HG03460 (cell line): ENCODE results near the gene MAP1B.
A peak's percentile ranks its signal among the peaks of the same experiment; 100 is the strongest.

Experiments used
- ATAC-seq: cut with Tn5 transposase; IDR thresholded peaks from one replicate; pipeline ENCODE4 v1.9.1; 2021; ENCODE audit not compliant: unreplicated experiment

MAP1B gene

DNA sequence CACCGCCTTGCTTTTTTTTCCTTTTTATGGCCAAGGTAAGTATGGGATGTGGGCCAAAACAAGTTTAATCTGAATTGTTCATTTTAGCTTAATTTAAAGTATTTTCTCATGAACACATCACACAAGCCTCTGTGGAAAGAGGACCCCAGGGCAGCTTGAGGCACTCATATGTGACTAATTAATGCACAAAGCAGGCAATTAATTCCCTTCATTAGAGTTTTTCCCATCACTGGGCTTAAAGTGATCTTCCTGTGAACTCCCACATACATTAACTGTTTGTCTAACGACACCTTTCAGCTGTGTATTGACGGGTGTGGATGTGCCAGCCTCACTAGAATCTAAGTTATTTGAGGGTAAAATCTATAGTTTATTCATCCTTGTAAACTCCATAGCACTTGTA is 109.5 kb downstream of the MAP1B start:
- ATAC-seq: no peak

DNA sequence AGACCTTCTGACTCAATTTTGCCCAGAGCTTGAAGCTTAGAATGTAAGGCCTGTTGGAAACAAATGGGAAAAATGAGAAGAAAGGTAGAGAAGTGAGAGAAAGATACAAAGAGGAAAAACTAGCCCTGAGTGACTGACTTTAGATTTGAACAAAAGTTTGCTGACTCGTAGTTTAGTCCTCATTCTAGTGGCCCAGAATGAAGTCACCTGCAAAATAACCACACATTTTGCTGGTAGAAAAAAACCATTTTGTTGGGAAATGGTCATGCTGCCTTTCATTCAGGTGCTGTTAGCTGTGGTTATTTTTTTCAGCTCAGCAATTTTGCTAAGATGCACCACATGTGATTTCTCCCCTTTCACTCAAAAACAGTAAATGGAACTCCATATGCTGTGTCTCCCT is 113.8 kb downstream of the MAP1B start:
- ATAC-seq: no peak

DNA sequence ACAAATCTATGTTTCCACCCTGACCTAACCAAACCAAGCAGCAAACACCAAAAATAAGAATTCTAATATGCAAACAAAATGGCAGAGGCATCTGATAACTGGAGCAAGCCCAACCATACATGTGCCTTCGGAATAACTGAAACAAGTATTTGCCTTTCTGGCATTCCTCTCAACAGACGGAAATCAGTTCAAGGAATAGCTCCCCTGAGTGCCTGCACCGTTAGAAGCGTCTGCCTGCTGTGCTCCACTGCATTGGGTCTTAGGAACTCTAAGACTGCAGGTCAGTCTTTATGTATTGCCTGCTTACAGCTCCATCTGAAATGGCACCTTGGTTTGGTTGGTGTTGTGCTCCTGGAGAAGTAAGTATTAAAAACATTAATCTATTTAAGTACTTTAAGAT is 114.3 kb downstream of the MAP1B start:
- no peak for ATAC-seq

DNA sequence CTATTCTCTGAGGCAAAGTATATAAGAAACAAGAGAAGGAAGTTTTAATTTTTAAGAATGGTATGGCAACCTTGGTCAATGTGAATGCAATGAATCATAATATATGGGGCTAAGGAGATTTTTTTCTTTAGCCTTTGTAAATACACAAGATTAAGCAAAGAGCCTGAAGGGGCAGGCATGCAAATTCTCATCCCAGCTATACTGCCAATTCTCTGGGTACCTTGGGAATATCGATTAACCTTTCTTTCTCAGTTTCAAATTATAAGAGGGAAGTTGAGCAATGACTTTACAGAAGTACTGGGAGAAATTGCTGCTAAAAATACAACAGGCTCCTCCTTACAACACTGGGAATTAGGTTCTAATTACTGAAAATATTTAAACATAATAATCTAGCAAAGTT is 115.2 kb downstream of the MAP1B start:
- ATAC-seq: no peak

DNA sequence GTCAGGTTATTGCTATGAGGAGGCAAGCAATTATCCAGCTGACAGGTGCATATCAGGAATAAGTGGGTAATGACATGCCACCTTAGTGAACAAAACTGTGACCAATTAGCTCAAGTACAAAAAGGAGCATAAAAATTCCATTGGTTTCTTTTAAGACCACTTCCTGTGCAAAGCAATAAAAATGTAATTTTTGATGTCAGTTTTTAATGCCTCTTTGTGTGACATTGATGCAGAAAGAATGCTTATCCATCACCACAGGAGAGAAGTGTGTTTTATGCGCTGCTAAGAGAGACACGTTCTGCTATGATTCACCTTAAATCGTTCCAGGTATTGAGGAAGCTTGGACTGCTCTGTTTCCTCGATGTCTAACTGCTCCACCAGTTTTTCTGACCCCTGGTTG is 116.1 kb downstream of the MAP1B start:
- no peak for ATAC-seq

DNA sequence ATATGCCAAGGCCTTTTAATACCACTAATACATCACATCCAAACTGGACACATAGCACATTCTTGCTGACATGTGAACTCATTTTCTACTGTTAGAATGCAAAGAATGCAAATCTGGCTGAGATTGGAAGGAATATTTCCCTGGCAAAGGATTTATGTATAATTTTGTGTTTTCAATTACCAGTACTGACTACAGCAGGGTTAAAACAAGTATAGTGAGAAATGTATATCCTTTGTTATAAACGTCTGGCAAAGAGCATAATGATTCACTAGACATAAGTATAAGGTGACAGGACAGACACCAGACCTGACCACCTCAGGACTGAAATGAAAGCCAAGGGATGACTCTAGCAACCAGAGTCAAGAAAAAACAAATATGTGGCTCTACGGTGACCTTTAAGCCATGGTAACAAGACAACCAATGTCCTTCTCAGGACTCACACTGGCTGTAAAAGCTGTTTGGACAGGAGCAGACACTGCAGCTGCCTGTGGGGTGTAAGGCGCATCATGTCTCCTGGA is 117.7 kb downstream of the MAP1B start:
- no peak for ATAC-seq

DNA sequence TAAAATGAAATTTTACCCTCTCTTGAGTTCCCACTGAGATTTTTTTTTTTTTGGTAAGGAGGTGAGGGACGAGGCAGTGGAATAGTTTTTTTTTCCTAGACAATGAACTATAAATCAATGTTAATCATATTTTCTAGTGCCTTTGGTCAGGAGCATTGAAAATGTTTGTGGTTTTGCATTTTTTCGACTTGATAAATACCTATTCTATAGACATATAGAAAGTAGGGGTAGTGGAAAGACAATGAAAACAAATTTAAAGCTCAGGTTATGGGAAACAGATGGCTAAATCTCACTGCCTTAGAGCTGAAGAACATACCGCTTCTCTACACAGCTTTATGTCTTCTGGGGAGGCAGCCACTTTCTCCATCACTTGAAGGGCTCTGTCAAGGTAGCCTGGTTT is 118.5 kb downstream of the MAP1B start:
- ATAC-seq: no peak

DNA sequence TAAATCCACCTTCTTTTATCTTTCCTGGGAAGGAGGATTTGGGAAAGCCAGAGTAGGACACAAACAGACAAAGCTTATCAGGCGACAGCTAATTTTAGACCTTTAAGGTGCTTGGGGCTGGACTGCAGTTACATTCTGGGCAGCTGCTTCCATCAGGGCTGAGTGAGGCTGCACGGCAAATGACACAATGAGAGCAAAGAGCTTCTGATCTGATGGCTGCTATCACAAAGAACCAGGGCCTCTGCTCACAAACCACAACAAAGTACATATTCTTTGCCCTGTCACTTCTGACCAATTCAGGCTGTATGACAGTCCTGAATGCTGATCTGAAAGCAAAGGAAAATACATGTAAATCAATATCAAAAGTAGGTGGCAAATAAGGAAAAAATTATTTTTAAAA is 119.7 kb downstream of the MAP1B start:
- no peak for ATAC-seq

DNA sequence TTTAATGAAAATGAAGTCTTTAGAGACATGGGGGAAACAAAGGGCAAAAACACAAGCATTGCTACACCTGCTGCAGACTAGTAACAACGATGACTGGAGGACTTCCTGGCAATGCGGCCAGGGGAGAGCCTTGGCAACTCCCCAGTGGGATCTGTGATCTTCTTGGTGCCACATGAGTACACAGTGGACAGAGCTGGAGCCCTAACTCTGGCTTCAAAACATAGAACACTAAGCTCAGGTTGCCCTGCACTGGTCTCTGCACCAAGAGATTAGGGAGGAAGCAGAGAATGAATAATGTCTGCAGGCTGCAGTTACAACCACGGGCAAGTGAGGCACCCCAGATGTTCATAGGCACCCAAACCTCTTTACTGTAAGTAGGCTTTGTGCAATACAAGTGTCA is 121.7 kb downstream of the MAP1B start:
- ATAC-seq: no peak

DNA sequence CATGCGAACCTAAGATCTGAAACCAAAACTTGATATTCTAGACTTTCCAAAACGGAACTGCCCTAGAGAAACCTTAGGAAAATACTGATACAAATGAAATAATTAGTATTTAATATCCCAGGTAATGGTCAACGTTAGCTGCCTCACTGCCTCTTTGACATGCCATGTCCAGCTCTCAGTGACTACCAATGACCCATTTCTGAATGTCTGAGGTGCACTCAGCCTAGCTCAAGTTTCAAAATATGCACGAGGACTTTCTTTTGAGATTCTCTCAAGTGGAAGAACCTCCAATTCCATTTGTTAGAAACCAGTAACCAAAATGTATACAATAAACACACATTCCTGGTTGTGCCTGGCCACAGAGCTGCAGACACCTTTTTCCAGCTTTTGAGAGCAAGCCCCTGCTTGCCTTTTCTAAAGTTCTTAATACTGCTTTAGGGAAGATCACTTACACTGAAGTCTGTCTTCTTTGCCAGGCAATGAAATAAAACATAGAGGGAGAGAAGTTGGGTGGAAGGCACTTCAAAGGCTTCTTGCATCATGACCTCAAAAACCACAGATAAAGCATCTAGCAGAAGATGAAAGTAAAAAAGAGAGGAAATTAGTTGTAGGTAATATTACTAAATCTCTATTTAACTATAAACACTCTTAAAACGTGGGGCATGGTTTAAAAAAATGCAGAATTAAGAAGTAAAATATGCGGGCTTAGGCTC is 124.9 kb downstream of the MAP1B start:
- ATAC-seq: no peak

DNA sequence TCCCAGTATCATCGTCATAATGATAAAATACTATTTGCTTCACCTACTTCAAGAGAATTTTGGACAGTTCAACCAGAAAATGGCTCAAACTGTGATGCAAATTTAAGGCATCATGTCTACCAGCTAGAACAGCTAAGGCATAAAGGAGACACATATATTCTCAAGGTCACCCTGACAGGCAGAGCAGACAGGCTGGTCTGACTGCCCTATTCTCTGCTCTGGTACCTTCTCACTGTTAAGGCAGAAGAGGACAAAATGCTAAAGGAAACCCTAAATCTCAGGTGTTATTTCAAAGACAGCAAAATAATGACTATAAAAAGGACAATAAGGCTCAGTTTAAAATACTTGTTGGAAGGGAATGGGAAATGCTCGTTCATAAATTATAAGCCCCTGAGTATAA is 125.6 kb downstream of the MAP1B start:
- ATAC-seq: no peak

DNA sequence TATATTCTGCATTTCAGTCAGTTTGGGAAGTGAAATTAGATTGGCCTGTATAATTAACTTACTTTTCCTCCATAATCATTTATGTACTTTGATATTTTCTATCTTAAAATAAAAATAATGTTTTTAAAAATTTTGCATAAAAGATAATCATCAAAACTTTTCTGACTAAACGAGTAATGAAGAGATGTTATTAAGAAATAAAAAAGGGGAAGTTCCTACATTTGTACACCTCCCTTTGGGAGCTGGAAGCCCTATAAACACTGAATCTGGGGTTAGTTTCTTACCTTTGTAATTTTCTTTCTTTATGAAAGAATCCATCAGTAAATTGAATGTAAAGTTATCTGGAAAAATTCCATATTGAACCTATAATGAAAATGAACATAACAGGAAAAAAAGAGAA is 126.6 kb downstream of the MAP1B start:
- no peak for ATAC-seq

DNA sequence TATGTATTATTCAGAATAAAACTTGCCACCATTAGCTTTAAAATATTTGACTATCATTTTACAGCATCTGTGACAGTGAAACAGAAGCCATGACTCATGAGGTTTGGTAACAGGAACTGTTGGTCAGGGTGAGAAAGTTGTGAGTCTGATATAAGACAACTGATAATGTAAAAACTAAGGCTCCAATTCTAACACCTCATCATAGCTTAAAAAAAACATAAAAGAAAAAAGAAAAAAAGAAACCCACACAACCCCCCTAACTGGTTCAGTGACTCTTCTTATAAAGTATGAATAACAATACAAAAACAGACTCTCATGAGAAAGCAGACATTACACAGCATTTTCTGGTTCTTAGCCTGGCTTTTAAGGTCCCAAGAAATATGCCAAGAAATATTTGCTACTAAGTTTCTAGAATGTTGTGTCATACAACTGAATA is 127.0 kb downstream of the MAP1B start:
- peak; percentile 86 for ATAC-seq

DNA sequence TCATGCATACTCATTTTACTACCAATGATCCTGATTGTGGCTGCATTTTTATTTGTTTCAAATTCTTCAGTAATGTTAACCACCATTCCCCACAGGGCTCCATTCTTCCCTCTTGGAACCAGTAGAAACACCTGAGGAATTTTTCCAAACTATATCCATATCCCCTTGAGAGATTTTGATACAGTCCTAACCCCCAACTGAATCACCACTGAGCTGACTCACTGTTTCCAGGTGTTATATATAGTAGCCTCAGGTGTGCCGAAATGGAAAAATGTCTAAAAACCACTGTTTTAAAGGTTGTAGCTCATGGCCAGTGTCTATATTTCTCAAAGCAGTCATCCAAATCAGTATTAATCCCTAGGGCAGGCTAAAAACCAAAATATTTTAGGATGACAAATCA is 127.6 kb downstream of the MAP1B start:
- no peak for ATAC-seq

DNA sequence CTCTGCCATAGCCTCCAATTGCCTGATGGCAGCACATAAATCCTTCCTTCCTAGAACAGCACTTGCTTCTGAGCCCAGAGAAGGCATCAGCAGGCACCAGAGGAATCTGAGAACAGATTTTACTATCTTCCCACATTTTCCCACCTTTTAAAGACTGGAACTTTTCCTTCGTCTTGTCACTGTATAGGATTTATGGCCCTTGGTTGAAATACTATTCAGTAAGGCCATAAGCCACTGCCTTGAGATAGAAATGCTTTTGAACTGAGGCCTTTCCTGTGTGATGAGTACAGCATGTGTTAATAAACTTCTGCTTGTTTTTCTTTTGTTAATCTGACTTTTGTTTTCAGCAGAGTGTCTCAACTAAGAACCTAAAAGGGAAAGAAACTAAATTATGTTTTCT is 128.4 kb downstream of the MAP1B start:
- no peak for ATAC-seq

DNA sequence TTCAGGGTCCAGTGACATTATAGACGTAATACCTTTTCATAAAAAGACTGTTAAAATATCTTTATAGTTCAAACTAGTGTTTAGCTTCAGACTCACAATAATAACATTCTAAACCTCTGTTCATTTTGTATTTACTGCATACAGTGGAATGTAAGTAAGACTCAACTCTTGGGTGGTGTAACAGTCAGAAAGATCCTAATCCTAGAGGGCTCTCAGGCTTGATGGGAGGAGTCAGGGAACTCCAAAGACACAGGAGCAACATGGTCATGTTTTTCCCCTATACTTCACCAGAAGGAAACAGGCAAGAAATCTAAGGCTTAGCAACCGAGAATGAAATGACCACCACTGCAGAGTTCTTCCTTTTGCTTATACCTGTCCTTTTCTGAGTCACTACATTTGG is 130.1 kb downstream of the MAP1B start:
- no peak for ATAC-seq

DNA sequence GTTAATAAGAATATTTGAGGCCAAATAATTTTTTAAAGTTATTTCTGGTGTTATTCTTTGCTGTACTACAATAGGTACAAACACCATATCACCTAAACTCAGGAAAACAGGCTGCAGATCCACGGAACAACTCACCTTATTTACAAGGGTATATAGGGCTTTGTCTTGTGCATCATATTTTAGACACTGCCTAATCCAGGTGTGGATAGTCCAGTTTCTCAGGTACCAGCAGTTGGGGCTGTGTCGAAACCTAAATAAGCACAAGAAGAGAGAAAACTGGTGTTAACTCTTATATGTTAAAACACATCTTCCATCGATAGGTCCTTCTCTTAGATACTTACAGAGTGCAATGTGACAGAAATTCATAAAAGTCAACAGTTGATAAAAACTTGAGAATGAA is 130.6 kb downstream of the MAP1B start:
- no peak for ATAC-seq

DNA sequence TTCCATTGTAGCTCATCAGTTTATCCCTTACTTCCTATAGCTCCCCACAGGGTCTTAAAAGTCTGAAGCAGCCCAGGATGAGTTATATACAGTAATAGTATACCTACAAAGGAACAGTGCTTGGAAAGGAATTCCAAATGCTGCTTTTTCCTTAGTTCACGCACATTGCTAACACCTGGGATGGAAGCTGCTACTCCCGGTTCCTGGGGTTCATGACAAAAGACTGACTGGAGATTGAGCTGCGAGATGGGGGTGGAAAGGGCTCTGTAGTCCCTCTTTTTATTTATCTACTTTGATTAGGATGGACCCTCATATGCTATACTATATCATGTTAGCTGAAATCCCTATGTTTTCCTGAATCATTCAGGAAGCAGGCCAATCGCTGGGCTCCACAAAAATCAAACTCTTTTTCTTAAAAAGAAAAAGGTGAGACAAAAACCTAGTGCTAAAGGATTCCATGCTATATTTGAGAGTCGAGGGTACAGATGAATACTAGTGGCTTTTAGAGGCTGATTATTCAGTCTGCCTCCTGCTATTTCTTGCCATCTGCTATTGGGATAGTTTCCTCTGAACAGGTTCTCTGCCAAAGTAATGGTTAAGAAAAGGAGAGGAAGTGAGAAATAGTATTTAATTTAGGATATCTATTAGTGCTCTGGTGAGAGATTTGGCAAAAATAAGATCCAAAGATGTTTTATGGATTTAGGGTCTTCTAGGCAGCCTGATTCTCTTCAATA is 131.6 kb downstream of the MAP1B start:
- ATAC-seq: no peak

DNA sequence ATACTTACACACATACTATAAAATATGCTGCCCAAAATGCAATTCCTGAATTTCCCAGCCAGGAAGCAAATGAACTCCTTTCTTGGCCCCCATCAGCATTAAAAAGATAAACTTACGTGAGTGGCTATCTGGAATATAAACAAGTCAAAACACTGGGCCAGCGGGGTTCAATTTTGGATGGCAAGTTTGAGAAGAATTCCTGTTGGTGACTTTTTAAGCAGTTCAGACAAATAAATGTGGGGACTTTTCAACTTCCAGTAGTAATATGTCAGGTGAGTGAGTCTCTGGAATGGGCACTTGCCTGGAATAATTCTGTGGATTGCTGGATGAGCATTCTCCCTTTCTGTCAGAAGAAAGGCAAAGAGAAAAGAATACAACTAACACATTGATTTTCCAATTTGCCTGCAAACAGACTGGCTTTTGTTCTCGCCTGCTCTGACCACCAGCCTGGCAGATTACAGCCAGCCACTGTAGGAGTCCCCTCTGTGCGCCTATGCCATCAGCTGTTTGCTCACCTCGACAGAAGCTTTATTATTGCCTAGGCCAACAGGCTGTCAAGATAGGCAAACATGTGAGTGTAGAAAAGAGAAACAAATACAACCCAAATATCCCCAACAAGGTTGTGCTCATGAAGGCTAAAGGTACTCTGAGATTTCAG is 134.2 kb downstream of the MAP1B start:
- ATAC-seq: no peak

DNA sequence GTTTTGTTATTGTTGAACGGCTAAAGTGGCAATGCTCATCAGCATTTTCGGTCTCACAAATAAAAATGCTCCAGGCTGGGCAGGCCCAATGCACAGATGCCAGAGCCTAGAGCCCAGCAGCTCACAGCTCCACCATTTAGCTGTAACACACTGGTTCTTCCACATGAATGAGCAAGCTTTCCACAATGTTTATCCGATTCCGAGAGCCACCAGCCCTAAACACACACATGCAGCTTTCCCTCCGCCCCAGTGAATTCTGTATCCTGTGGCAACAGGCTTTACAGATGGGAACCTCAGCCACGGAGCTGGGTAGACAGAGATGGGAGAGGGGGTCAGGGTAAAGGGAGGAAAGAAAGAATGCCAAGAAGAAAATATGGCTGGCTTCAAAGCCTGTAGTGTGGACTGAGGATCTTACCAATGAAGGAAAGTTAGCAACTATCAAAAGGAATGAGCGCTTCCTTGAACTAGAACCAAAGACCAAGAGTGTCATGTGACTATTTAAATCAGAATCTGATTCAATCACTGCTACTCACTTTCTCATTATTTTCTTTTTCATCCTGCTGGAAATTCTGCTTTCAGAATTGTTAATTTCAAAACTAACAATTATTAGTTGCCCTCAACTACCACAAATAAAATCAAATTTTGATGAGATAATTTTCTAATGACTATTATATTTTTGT is 135.7 kb downstream of the MAP1B start:
- ATAC-seq: no peak

DNA sequence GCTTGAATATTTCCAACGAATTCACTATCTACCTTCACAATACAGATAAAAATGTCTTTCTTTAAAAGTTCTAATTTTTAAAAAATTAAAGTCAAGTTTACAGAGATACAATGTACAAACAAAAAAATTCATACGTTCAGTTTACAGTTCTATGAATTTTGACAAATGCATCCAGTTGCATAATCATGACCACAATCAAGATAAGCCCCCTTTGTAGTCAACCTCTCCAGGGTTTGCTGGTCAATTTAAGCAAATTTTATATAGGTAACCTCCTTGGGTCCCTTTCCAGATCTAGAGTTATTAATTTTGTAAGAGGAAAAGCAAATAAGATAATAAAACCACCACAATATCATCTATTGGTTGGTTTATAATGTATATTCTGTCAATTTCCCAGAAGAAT is 136.4 kb downstream of the MAP1B start:
- ATAC-seq: no peak
